K562 (cell line): ENCODE measurements around the gene TCF21. TPM values are rescaled to one million over a fixed set of nuclear protein-coding genes. Genes with fewer than 3 reads are reported as not detected.

Experiments used
- CHD7 ChIP-seq: fragments of 200-600 bp; sonication (generic); IDR thresholded peaks from one replicate; pipeline ENCODE4 v1.6.1; 2012; ENCODE audit warnings: mild to moderate bottlenecking, low read depth, low read length, inconsistent platforms
- HNRNPH1 ChIP-seq: fragments of 200-400 bp; formaldehyde crosslinking; optimal IDR thresholded peaks from 2 replicates; pipeline ENCODE3; 2017; ENCODE audit warnings: low read depth, mild to moderate bottlenecking, low read length, moderate library complexity
- PYGO2 ChIP-seq: fragments of 450-650 bp; IDR thresholded peaks from 2 replicates; pipeline ENCODE4 v1.6.1; 2016; ENCODE audit warnings: mild to moderate bottlenecking, missing genetic modification characterization, moderate library complexity, missing compliant biosample characterization
- RBM34 ChIP-seq: fragments of 200-400 bp; formaldehyde crosslinking; IDR thresholded peaks from 2 replicates; pipeline ENCODE4 v1.6.1; 2018; ENCODE audit warnings: low read length, borderline replicate concordance; ENCODE audit not compliant: insufficient read depth
- polyA plus RNA-seq, 8 experiments: library from polyadenylated mRNA; depleted of rRNA in 4 of 8; stranded (reverse) in 5 of 8; unstranded in 3 of 8; fragments of >200 nt; fragmentation: Nextera tagmentation in 2 of 8; fragmentation: Illumina TruSeq in 1 of 8; extraction: Ambion mirVana in 2 of 8; extraction: Trizol in 1 of 8; gene quantifications; 2 replicates each; pipeline versions ENCODE4 v1.2.1 to v1.2.3, GENCODE V29; 2011 to 2014; ENCODE audit warnings: inconsistent platforms in 1 of 8, missing spikeins in 1 of 8
- total RNA-seq, 7 experiments: library from RNA; depleted of rRNA in 6 of 7; stranded (reverse); fragments of >200 nt in 6 of 7; fragmentation: Illumina TruSeq in 2 of 7; extraction: Trizol in 2 of 7; gene quantifications; 2 replicates each; pipeline versions ENCODE4 v1.2.1 to v1.2.3, GENCODE V29; 2011 to 2021; ENCODE audit warnings: low replicate concordance in 1 of 7

TCF21 gene
- total and polyA plus RNA-seq, 9 of the 15 experiments (the other 6 are each of a cell fraction or from before 2014, with no cell fraction given), result not detected

DNA sequence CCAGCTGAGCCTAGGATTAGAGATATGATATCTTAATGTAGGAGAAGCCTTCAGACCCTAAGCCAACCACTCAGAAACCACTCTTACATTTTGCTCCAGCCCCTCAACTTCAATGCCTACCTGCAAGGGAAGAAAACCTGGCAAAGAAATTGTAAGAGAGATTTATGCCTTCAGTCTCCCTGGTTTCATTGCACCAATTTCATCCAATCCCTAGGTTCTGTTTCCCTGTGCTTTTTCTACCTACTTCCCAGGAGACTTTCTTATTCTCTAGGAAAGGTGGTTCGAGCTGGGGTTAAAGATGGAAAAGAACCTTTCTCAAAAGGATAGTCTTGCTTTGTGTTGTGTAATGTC lies 1.1 kb upstream of the TCF21 start (continued):
- TF ChIP-seq CHD7 (no peak), PYGO2 (tag) (no peak), HNRNPH1 (no peak), RBM34 (no peak)
